D341Med (cell line): ENCODE data around the gene PARD3.
A peak's percentile ranks its signal among the peaks of the same experiment; 100 is the strongest.
"Not testable (repeated sequence)": the region's sequence is repeated elsewhere in the genome, so short reads cannot be mapped to it uniquely, and the experiment has no call there.

ENCODE experiments used
- DNase-seq: peaks from one replicate; pipeline ENCODE4 v3.0.0; 2012; ENCODE audit warnings: low spot score

PARD3 gene

DNA sequence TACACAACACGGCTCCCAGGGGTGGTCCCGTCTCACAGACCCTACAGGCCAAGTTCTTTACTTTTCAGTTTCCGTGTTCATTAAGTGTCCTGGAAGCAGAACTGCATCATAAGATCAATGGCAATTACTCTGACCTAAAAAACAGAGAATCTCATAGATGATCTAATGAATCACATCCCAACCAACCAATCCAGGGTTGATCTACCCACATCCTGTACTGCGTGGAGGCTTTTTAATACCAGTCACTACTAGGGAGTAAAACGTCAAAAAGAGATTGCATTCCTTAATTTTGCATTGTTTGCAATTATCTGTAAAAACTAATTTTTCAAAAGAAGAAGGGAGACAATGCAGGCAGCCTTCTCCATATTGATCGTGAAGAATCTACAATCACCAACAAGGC, 72.6 kb downstream of the PARD3 start:
- no peak for DNase-seq

DNA sequence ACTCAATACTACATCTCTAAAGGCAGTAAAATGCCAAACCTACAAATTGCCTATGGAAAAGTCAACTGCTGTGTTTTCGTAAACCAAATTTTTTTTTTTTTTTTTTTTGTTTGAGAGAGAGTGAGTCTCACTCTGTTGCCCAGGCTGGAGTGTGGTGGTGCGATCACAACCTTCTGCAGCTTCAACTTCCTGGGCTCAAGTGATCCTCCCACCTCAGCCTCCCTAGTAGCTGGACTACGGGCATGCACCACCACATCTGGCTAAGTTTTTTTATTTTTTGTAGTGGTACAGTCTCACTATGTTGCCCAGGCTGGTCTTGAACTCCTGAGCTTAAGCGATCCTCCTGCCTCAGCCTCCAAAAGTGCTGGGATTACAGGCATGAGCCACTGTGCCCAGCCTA, 74.0 kb downstream of the PARD3 start:
- not testable (repeated sequence) for DNase-seq

DNA sequence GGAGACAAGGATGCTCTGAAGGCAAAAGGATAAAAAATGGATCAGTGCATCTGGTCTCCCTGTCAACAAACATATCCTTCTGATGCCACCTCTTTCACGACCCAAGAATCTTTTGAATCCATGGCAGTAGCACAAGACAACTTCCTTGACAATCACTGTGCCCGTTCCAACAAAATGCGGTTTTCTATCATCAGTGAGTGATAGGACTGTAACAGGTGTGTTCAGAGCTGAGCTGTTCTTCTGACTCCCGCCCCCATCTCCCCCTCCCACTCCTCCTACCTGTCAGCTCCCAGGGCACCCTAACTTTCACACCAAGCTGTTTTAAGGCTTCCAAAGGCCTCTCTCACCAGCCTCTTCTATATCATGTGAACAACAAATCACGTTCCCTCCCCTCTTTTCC, 74.8 kb downstream of the PARD3 start:
- DNase-seq, result no peak

DNA sequence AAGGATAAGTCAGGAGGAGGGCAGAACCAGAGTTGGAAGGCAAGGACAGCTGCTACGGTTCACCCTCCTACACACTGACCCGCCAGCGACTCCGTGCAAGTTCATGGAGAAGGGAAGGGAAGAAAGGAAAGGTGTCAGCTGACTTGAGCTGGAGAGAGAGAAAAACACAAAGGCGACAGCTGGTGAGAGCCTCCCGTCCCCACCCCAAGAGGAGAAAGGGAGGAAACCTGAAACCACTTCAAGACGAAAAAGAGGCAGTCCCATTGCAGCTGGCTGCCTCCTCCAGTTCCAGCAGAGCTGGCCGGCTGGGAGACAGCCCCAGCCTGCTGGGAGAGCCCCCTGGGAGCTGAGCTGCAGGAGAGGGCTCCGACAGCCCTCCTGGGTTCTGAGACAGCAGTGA, 75.2 kb downstream of the PARD3 start:
- DNase-seq, result peak; percentile 90

DNA sequence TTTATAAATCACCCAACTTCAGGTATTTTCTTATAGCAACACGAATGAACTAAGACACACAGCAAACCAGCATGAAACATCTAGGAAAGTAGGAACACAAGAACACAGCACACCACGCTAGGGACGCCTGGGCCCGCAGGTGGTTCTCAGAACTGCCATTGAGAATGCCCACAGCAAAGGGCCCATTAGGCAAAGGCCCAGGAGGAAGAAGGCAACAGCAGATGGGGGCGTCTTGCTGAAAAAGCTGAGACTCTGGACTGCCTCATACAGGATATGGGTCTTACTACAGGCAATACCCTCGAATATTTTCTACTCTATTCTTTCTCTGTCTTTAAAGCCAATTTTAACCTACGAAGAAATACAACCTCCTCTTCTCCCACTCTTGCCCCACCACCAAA, 77.3 kb downstream of the PARD3 start:
- no peak for DNase-seq

DNA sequence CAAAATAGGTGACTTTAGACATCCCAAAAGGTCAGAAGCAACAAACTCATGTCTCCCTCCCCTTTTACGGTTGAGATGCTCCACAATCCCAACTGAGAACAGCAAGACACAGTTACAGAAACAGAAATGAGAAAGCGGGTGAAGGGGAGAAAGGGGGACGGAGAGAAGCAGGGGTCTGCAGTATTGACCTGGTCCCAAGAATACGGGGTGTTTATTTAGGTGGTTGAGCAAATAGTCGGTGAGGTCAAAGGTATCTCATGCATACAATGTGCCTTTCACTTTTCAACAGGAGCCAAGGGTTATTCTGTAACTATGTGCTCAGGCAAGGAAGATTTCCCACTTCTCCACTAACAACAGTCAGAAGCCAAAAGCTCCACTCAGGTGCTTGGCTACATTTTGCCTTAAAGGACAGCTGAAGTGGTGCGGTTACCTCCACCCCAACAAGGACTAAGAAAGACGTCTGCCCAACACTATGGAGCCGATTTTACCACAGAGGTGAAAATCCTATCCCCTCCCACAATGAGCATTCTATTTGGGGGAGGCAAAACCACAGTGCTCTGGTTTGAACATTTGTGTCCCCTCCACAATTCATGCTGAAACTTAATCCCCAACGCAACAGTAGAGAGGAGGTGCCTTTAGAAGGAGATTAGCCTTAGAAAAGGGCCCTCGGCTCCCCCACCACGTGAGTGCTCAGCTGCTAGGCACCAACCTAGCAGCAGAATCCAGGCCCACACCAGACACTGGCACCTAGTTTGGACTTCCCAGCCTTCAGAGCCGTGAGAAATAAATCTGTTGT, 77.9 kb downstream of the PARD3 start:
- DNase-seq, result no peak

DNA sequence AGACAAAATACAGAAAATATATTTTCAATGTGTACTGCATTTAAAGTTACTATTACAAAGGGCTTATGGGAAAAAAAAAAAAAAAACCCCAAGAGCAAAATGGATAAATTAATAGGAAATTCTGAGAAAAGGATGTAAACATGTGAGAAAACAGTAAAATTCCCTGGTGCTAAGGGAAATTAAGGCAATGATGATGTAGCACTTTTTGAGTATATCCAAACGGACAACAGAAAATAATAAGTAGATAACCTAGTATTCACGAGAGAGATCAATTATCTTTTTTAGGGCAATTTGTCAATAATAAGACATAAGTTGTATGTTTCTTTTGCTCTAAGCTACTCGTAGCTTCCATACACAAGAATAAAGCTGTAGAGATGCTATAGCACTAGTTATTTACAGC, 80.2 kb downstream of the PARD3 start:
- no peak for DNase-seq

DNA sequence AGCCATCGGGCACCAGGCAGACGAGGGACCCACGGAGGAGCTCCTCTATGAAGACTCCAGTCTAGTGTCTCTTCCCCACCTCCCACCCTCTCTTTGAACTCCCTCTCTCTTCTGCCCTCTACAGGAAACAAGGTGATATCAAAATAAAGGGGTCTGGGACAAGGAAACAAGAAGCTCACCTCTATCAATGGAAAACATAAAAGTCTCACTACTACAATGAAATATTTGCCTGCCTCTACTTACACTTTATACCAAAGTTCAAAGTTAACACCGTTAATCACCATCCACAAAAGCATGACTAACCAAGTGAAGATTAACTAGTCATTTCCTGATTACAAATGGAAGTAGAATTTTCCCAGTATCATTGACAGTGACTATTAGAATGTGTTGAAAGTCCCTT, 82.2 kb downstream of the PARD3 start:
- peak; percentile 51 for DNase-seq

DNA sequence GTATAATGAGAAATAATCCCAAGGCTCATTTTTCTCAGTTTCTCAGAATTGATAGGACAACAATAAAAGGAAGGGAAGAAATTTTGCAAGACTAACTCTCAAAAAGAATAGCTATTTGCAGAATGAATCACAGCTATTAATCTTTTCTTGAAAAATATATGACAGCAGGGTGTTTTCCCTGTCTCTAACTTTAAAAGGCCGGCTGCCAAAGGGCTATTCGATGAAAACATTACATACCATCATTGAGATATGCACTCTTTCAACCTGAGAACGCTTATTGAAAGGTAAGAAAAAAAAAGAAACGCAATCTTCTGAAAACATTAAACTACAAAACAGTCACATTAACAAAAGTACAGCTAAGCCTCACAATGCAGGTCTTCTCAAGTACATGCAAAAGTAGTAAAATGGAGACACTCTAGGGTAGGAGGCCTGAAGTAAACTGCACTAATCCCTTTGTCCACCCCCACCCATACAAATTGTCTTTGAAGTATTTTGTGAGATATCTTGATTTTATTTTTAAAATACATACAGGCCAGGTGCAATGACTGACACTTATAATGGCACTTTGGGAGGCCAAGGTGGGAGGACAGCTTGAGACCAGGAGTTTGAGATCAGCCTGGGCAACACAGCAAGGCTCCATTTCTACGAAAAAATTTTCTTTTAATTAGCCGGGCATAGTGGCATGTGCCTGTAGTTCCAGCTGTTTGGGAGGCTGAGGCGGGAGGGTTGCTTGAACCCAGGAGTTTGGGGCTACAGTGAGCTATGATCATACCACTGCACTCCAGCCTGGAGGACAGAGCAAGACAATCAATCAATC, 83.0 kb downstream of the PARD3 start:
- DNase-seq, result no peak

DNA sequence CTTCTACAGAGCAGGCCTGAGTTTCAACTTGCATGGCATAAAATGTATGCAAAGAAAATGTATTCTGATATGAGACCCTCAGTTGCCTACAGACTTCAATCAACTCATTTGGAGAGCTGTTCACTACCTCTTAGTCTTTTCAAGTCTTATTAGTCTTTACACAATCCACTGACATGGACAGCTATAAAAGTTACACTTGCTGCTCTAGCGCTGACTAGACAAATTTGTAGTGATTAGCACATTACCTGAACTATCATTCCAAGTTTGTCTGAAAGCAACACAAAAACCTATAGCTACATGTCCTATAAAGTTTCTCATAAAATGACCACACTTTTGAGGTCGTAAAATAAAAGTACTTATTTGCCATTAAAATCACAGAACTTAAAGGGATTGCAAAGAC, 83.9 kb downstream of the PARD3 start:
- no peak for DNase-seq

DNA sequence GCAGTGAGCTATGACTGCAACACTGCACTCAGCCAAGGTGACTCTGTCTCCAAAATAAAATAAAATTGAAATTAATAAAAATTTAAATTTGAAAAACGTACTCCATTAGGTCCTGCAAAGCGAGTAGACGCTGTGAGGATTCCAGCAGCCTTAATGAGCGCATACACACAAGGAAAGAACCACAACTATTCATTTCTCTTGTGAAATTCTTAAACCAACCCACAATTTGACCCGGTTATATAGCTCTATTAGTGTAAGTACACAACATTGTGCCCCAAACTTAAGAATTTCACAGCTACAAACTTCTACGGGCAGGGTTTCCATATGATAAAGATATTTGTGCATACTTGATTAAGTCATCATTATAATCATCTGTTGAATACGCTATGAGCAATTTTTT, 84.4 kb downstream of the PARD3 start:
- DNase-seq, result no peak

DNA sequence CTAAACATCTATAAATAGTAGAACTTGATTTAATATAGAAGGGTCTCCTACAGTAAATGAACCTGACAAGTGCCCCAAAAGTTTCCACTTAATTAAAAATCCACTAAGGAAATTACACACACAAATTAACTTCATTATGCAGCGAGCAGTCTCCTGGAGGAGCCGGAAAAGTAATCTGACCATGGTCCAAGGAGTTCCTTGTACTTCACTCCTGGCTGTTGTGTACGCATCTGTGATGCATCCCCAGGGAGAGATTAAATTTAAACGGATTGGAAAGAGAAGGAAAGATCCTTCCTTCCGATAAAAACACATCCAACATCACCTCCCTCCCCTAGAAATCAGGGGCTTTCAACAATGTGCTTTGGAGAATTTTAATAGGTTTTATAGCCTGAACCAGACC, 85.5 kb downstream of the PARD3 start:
- peak; percentile 48 for DNase-seq

DNA sequence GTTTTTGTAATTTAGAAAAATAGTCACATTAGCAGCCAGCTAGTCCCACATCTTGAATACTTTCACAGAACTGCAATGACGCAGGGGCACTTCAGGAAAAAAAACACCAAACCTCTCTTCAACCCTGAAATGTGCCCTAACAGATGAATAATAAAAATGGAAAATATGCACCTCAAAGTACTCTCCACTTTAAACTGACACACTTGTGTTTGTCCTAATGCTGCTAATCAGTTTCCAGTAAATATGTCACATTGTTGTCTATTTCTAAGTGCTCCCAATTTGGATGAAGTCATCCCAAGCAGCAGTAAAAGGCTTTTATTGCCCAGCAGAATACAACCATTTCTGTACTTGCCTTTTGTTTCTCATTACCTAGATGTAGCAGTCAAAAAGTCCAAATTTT, 86.7 kb downstream of the PARD3 start:
- DNase-seq, result no peak

DNA sequence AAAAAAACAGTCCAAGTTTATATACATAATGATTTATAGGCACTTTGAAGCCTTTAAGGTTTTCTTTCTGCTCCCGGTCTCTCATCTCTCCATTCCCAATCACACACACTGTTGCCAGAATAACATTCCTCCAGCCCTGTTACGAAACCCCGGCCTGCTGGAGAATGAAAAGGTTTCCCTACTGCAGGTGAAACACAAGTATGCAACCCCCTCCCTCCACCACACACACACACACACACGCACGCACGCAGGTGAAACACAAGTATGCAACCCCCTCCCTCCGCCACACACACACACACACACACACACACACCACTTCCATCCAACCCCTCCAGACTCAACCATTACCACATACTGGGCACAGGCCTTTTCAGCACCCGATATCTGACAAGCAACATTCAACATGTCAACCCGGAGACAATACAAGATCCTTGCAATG, 87.5 kb downstream of the PARD3 start:
- no peak for DNase-seq

DNA sequence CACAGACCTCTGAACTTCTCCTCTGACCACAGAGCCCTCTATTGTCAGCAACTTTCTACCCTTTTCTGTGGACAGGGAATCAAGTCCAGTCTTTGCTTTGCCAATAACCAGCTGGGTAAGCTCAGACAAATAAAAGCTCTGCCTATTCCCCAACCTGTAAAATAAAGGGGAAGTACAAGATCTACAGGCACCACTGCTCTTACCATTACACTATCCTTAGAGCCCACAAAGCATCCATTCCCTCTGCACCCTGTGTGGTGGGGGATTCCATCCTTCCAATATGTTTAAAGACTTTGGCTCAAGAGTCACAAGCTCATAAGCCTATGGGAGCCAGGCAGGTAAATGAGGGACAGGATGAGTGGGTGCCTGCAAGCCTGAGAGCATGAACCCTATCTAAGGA, 88.2 kb downstream of the PARD3 start:
- DNase-seq, result no peak

DNA sequence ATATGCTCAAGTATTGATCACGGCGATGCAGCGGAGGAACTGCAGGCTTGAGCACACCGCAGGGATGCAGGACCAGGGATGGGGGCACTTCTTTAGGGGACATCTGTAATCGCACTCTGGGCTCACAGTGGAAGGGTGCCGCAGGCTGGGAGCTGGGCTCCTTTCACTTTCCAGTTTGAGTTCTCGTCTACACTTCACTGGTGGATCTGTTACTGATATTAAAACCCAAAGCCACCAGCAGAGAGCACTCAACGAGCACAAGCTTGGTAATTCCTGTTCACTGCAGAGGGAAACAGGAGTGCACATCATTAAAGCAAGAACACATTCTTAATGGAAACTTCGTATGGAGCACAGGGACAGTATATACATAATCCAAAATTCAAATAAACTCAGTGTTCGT, 91.3 kb downstream of the PARD3 start:
- peak; percentile 62 for DNase-seq

DNA sequence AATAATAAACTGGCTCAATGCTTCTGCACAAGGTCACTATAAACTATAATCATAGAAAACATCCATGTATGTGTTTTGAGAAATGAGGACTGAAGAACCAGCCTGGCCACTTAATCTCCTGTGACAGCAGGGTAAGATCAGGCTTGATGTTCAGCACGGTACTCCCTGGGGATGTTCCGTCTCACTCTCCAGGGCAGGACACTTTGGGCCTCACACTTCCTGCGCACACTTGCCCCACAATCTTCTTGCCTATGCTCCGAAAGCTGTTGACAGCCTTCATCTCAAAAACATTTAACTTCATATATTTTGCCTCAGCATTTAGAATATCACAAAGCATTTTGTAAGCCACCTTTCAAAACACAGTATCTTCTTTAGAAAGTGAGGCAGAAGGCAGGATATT, 92.7 kb downstream of the PARD3 start:
- DNase-seq, result peak; percentile 54

DNA sequence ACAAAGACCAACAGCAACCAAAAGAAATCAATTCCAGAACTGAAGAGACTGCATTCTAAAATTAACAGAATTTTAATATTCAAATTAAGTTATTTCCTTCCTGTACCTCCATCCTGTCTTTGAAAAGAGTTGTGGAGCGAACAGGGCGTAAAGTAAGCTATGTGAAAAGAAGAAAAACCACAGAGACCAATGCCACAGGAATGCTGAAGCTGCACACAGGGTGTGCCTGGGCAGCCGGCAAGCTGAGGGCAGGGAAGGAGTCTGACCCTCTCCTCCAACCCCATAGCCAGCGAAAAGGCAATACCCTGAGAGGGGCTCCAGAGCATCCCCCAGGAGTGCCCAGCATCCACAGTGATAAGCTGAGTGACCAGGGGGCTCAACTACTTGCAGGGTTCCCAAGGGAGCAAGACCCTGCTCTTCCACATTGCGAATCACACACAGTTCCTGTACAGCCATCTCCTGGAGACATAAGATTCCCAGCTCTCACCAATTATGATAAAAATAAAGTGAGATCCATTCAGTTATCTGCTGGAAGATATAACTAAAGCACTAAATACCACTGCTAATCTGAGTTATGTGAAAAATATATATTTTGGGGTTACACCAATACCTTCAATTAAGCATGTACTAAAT, 93.8 kb downstream of the PARD3 start:
- no peak for DNase-seq

DNA sequence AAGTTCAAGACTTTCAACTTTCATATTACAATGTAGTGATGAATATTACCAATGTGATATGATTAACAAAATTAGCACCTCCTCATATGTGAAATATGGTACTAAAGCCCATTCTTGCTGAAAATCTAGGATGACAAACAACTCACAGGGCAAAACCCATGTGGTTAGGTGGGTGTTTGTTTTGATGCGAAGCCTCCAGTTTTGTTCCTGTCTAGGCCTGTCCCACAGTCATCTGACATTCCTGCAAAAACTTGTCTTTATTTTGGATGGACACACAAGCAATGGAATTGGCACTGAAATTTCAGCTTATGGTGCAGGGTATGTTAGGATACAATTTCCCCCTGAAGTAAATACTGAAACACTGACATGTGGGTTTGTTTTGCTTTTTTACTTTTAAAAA, 95.3 kb downstream of the PARD3 start:
- DNase-seq, result no peak

DNA sequence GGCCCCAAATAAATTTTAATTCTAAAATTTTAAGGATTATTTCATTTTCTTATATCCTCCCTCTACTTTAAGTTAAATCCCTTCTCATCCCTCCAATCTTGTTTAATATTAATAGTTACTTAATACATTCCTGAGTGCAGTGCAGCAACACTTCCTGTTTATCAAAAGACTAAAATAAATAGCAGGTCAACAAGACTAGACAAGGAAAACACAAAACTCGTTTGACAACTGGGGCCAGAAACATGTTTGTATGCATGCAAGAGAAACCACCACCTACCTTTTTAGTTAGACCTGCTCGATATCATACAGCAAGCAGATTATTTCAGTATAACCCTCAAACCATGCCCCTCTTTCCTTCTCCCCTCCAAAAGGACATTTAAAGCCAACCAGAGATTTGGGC, 95.8 kb downstream of the PARD3 start:
- DNase-seq, result no peak

DNA sequence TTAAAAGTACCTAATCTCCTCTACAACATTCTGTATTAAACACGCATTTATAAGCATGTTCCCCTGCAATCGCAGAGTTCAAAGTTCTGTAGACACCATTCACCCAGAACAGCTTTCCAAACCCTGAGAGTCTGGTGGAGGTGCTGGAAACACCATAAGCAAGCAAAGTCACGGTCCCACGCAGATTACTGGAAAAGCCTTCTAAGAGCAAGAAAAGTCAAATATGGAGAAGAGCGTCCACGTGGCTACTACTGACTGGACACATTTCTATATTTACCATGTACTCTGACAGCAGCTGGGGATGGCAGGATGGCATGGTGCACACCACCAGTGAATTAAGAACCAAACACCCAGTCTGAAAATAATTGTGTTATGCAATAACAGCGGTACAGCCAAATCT, 97.7 kb downstream of the PARD3 start:
- DNase-seq, result no peak

DNA sequence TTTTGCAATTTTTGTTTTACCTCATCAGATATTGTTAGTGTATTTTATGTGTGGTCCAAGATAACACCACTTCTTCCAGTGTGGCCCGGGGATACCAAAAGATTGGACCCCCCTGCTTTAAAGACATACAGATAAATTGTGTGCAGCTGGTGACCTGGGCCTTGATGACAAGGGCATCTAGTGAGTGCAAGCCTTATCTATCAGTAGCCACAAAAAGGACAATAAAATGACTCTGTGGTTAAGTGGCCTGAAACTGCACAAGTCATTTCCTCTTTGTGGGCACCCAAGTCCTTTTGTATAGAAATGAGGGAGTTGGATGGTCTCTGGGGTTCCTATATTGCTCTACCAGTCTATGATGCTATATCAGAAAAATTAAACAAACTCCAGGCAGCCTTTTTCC, 98.1 kb downstream of the PARD3 start:
- no peak for DNase-seq

DNA sequence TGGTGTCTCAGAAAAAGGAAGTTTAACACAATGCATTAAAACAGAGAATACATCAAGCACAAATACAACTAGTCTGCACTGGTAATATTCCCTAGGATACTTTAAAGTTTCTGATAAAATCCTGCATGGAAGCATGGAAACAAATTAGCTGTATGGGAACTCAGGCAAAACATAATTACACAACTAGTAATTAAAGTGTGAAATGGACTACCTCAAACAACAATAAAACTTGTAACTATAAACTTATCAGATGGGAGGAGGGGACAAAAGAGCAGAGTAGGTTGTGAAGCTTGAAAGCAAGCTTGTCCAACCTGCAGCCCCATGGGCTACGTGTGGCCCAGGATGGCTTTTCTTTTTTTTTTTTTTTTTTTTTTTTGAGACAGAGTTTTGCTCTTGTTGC, 98.9 kb downstream of the PARD3 start:
- no peak for DNase-seq
